ENCODE data around the gene C9orf50. TPM values are rescaled to one million over a fixed set of nuclear protein-coding genes. Genes with fewer than 3 reads are reported as not detected.
A peak's percentile ranks its signal among the peaks of the same experiment; 100 is the strongest.

Gene C9orf50
- total RNA-seq, 1 experiment from 2014 or later, result not detected

GRCh38 chr9:129570450-129571297, 50.2 kb downstream of the C9orf50 start:
- peak overlapping the region in 2 of 3 experiments; percentile 58 to 93; a peak in 3 of 7 replicates for H3K27ac Mint-ChIP-seq
- H4K20me1 ChIP-seq (ENCODE audit: control insufficient read depth, insufficient read depth, insufficient read length), result no peaks in the 10 kb centered on the region
- no peak overlapping the region for H3K23ac ChIP-seq (ENCODE audit: insufficient read length, low read depth, low read length)
- H3K27me3 Mint-ChIP-seq (ENCODE audit: low read depth), result peaks cover 24% of the 10 kb centered on the region
- H3K9ac ChIP-seq (ENCODE audit: extremely low read depth, insufficient read length, low read length), result no peak overlapping the region
- no peak for TF ChIP-seq CTCF (conservative IDR thresholded peaks at IDR 0.05)
- no peak overlapping the region for H2BK20ac ChIP-seq (ENCODE audit: low read depth, low read length, poor library complexity, severe bottlenecking)
- H2BK12ac ChIP-seq (ENCODE audit: insufficient read length, low read depth, low read length), result no peak overlapping the region
- H3K18ac ChIP-seq (ENCODE audit: insufficient read length, low read depth, low read length), result no peak overlapping the region
- H4K5ac ChIP-seq (ENCODE audit: insufficient read length, low read depth, low read length), result no peak overlapping the region
- H2AFZ ChIP-seq (ENCODE audit: low read length), result no peak overlapping the region
- H3K56ac ChIP-seq (ENCODE audit: insufficient read length, low read depth, low read length), result no peak overlapping the region
- H3K4ac ChIP-seq (ENCODE audit: low read depth, low read length), result no peak overlapping the region
- no peak overlapping the region; a peak in 1 of 5 replicates for H3K4me3 Mint-ChIP-seq
- peaks cover 7 to 8% of the 10 kb centered on the region in 2 experiments; a peak in 4 of 5 replicates for H3K9me3 Mint-ChIP-seq
- H3T11ph ChIP-seq (ENCODE audit: low read length), result no peak overlapping the region
- peak overlapping the region; percentile 3 for H4K91ac ChIP-seq (ENCODE audit: insufficient read length, low read depth, low read length)
- no peak overlapping the region for H3K4me2 ChIP-seq (ENCODE audit: insufficient read depth, insufficient read length, low read length)
- no peaks in the 10 kb centered on the region; the same call in 1 of the 2 replicates for H3K4me1 ChIP-seq (ENCODE audit: insufficient read depth, low read length)
- H3K79me1 ChIP-seq (ENCODE audit: insufficient read depth, low read depth, low read length, poor library complexity, severe bottlenecking), result no peaks in the 10 kb centered on the region
- WGBS (ENCODE audit: extremely low coverage, insufficient read length, low lambda C conversion rate), result no CpG with 5 or more reads among the region's 14 CpGs
- DNase-seq, result peak; percentile 62
- peaks cover 0 to 7% (median 6%) of the 10 kb centered on the region in 3 experiments; a peak in 6 of 7 replicates for H3K36me3 Mint-ChIP-seq (ENCODE audit: insufficient read depth in 1 of 3, low read depth in 3 of 3)
- no peak overlapping the region for H2BK15ac ChIP-seq (ENCODE audit: low read depth, low read length)
- no peaks in the 10 kb centered on the region for H3K27me3 ChIP-seq (ENCODE audit: insufficient read depth, low read length)
- no peak overlapping the region for H2BK5ac ChIP-seq (ENCODE audit: insufficient read length, low read length)
- H3K23me2 ChIP-seq (ENCODE audit: insufficient read length, low read depth, low read length, poor library complexity, severe bottlenecking), result peaks cover 4% of the 10 kb centered on the region
- H3K4me1 Mint-ChIP-seq, result peaks cover 29 to 33% of the 10 kb centered on the region in 2 experiments
- H3K9me3 ChIP-seq (ENCODE audit: control insufficient read depth, low read depth, low read length), result peaks cover 3% of the 10 kb centered on the region
- no peak overlapping the region for H2BK120ac ChIP-seq (ENCODE audit: low read depth, low read length, poor library complexity, severe bottlenecking)
- no peak overlapping the region for H3K14ac ChIP-seq (ENCODE audit: insufficient read depth, low read length)
- H3K27ac ChIP-seq (ENCODE audit: insufficient read length, low read depth, low read length), result no peak overlapping the region
- H2AK5ac ChIP-seq (ENCODE audit: insufficient read length, low read length), result no peak overlapping the region
- H3K79me2 ChIP-seq (ENCODE audit: insufficient read depth, low read length), result no peaks in the 10 kb centered on the region
- H4K8ac ChIP-seq (replicated peaks; ENCODE audit: insufficient read length, low read depth, low read length), result no peak overlapping the region

Measured in H9 (cell line).